ENCODE results near the gene TCIRG1.
"Not testable (repeated sequence)": the region's sequence is repeated elsewhere in the genome, so short reads cannot be mapped to it uniquely, and the experiment has no call there.

The TCIRG1 gene

GRCh38 chr11:68083517-68083916 is 44.7 kb downstream of the TCIRG1 start:
- DNase-seq (ENCODE audit: low spot score), result no peak

GRCh38 chr11:68089679-68090078 is 50.9 kb downstream of the TCIRG1 start:
- no peak for DNase-seq (ENCODE audit: low spot score)

- no peak for DNase-seq (ENCODE audit: low spot score)
These were observed 51.5 kb downstream of the TCIRG1 start for GRCh38 chr11:68090287-68090686.

- no peak for DNase-seq (ENCODE audit: low spot score)
These were observed 51.9 kb downstream of the TCIRG1 start for GRCh38 chr11:68090706-68091105.

GRCh38 chr11:68092411-68092810 is 53.6 kb downstream of the TCIRG1 start:
- DNase-seq (ENCODE audit: low spot score), result no peak

GRCh38 chr11:68092946-68093345 is 54.1 kb downstream of the TCIRG1 start:
- not testable (repeated sequence) for DNase-seq (ENCODE audit: low spot score)

- DNase-seq (ENCODE audit: low spot score), result no peak
These were observed 54.7 kb downstream of the TCIRG1 start for GRCh38 chr11:68093565-68093964.

- no peak for DNase-seq (ENCODE audit: low spot score)
These were observed 58.1 kb downstream of the TCIRG1 start for GRCh38 chr11:68096962-68097361.

- DNase-seq (ENCODE audit: low spot score), result no peak
These were observed 60.2 kb downstream of the TCIRG1 start for GRCh38 chr11:68099057-68099456.

- no peak for DNase-seq (ENCODE audit: low spot score)
These were observed 60.9 kb downstream of the TCIRG1 start for GRCh38 chr11:68099474-68100405.

Measured in germinal center (tissue), 1 donor.